Kasumi-1 (cell line): ENCODE measurements around the gene FLT3LG.
A peak's percentile ranks its signal among the peaks of the same experiment; 100 is the strongest.
"Not testable (repeated sequence)": the region's sequence is repeated elsewhere in the genome, so short reads cannot be mapped to it uniquely, and the experiment has no call there.

Source experiments
- DNase-seq, 2 experiments: peaks; one replicate each; lab custom pipeline; 2025; lab: John Stamatoyannopoulos, UW

FLT3LG gene

DNA sequence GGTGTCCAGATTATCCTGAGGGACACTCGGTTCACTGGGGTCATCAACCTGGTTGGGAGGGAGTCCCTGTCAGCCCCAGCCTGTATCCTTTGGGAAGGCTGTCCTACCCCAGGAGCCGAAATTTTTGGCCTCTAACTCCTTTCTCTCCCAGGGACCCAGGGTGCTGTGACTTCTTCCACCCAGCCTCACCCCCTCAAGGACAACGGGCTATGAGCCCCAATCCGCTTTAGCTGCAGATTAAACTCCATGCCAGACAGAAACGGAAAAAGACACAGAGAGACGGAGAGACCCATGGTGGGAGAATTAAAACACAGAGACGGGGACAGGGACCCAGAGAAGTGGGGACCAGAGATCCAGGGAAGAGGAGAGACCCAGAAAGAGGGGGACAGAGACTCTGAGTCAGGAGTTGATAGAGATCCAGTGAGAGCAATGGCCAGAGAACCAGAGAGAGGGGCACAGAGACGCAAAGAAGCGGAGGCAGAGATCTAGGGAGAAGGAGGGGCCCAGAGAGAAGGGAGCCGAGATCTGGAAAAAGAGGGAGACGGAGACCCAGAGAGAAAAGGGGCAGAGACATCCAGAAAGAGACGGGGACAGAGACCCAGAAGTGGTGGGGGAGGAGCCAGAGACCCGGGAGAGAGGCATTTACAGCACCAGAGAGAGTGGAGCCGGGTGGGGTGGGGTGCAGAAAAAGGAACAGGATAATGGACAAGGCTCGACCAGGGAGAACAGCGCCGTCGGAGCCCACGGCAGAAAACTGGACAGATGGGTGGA, 33.4 kb upstream of the FLT3LG start:
- DNase-seq: no peak

DNA sequence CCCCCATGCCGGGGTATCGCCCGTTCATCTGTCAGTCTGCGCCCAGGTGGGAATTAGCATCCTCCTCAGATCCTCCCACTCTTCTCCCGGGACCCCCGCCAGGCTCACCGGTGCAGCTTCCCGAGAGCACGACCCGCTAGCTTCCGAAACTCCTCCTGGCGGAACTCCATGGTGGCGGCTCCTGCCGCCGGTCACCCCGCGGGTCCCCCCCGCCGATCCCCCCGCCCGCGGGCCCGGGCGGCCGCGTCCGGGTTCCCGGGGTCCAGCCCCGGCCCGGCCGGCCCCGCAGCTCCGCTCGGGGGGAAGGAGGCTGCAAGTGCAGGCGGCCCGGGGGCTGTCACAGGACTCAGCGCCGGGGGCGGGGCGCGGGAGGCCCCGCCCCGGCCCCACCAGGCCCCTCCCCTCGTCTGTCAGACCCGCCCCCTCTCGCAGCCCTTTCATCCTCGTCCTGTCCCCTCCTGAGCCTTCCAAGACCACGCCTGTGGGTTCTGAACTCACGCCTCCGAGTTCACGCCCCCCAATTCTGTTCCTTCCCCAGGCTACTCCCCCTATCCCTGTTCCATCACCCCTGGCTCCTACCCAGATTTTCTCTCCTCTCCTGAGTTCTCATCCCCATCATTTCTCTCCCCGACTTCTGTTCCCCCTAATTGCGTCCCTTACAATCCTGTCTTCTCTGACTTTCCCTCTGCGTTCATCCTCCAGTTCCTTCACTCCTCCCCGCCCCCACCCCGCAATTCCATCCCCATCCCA, 32.6 kb upstream of the FLT3LG start, which contains the start of gene SLC17A7:
TSS of gene SLC17A7 (minus strand) at position 318 of the 750 bp plus-strand sequence. CDS start at position 170, 148 bp downstream.
- no peak for DNase-seq

DNA sequence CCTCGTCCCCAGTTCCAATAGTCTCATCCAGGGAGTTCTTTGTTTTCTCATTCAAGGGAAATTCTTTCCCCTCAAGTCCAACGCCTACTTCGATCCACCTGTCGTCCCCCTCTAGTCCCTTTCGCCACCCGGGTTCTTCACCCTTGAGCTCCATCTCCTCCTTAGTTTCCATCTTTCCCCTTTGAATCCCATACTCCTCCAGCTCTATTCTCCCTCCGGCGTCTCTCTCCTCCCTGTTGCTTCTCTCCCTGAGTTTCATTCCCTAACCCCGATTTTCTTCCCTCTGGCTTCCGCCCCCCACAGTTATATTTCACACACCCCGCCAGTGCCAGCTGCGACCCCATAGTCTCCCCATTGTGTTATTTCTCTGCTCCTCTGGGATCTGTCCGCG, 32.1 kb upstream of the FLT3LG start:
- DNase-seq: no peak

DNA sequence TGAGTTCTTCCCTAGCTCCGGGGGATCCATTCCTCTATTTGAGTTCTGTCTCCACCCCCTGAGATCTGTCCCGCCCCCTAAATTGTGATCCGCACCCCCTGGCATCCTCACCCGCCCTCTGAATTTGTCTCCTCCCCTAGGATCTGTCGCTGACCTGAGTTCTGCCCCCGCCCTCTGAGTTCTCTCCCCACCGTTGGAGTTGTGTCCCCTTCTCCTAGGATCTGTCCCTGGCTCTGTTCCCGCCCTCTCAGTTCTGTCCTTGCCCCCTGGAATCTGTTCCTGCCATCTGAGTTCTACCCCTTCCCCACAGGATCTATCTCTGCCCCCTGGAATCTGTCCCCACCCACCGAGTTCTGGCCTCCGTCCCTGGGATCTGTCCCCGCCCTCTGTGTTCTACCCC, 31.7 kb upstream of the FLT3LG start:
- peak in 1 of 2 experiments; percentile 69 for DNase-seq

DNA sequence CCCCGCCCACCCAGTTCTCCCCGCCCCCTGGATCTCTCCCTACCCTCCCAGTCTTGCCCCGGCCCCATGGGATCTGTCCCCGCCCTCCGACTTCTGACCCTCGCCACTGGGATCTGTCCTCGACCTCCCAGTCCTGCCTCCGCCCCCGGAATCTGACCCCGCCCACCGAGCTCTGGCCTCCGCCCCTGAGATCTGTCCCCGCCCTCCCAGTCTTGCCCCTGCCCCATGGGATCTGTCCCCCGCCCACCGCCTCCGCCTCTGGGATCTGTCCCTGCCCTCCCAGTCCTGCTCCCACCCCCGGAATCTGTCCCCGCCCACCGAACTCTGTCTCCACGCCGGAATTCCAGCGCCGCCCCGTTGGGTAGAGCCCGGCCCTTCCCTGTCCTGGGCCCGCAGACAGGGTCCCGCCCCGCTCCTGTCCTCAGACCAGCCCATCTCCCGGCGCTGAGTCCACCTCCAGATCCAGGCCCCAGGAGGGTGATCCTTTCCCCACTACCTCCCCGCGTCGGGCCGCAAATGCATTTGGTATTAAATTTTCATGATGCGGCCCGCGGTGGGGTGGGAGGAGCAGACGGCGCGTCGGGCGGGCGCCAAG, 31.1 kb upstream of the FLT3LG start:
- DNase-seq: peak; percentile 82 to 83

DNA sequence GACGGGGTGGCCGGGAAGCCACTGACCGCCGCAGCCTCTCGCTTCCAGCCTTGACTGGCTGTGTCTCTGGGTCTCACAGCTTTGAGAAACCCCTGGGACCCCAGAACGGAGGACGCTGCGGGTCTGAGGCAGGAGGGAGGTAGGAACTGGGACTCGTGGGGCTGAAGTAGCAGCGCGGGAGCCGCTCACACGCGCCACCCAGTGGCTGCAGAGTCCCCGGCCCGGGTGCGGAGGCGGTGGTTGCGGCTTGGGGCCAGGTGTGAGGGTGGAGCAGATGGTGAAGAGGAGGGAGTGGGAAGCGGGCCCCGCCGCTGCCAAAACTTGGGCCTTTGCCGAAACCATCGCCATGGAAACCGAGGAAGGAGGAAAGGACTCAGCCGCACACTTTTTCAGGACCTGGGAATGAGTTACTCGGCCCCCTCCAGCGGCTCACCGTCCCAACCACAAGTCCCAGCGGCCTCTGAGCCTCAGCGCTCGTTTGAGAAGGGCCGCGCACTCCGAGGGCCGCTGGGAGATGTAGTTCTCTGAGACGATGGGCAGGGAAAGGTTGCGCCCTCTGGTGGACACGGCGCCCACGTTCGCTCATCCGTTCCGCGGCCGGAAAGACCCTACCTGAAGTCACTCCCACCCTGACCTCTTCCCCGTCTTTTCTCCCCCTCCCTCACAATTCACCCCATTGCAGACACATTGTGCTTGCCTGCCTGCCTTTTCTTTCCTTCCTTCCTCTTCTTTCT, 30.5 kb upstream of the FLT3LG start:
- peak; percentile 95 to 96 for DNase-seq

DNA sequence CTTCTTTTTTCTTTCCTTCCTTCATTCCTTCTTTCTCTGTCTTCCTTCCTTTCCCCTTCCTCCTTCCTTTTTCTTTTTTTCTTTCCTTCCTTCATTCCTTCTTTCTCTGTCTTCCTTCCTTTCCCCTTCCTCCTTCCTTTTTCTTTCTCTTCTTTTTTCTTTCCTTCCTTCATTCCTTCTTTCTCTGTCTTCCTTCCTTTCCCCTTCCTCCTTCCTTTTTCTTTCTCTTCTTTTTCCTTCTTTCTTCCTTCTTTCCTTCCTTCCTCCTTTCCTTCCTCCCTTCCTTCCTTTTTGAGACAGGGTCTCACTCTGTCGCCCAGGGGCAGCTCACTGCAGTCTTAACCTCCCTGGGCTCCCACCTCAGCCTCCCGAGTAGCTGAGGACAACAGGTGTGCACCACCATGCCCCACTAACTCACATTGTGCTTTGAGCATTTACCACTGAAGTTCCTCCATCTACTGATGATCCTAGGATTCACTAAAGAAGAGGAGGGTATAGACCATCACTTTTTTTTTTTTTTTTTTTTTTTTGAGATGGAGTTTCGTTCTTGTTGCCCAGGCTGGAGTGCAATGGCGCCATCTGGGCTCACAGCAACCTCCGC, 29.8 kb upstream of the FLT3LG start:
- DNase-seq: not testable (repeated sequence)

DNA sequence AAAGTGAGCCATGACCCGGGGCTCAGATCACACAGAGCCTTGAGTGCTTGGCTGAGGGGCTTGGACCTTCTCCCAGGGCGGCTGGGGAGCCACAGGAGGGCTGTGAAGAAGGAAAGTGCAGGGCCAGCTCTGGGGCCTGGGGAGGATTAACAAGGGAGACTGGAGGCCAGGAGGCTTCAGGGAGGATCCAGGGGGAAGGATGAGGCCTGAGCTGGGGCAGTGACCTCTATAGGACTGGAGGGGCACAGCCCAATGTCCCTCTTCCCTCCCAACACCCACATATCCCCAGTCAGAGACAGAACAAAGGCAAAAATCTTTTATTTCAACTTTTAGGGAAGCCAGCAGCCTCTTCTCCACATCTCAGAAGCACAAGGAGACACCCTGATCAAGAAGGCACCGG, 28.0 kb upstream of the FLT3LG start:
- no peak for DNase-seq

DNA sequence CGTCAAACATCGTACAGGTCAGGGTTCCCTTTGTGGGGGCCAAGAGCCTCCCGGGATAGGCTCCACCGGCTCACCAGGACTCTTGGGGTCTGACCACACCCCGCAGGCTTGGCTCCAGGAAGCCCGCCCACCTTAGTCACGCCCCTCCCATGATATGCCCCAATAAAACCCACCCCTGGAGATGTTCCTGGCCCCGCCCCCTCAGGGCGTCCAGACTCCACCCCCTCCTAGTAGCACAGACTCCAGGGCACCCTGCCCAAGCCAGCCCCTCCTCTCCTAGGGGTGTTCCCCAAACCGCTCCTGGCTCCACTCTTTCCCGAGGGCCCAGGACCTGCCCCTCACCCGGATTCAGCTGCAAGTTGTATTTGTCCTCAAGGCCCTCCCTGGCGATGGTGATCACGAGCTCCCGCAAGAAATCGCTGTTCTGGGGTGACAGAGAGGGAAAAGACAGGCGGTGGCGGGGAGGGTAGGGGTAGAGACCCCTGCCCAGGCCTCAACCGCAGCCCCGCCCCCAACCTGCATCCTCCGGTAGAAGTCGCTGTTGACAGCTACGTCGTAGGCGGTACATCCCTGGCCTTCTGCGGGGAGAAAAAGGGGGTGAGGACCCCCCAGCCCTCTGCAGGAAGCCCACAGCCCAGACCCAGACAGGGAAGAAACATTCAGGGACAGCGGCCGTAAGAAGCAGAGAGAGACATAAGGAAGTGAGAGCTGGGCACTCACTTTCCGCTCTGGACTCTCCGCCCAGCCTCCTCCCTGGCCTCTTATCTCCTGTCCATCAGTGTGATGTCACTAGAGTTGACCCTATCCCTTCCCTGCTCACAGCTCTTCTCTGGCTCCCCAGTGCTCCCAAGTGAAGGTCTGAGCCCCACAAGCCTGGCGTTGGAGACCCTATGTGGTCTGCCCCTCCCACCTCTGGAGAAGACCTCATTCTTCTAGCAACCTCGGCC, 26.3 kb upstream of the FLT3LG start:
- peak in 1 of 2 experiments; percentile 18 for DNase-seq

DNA sequence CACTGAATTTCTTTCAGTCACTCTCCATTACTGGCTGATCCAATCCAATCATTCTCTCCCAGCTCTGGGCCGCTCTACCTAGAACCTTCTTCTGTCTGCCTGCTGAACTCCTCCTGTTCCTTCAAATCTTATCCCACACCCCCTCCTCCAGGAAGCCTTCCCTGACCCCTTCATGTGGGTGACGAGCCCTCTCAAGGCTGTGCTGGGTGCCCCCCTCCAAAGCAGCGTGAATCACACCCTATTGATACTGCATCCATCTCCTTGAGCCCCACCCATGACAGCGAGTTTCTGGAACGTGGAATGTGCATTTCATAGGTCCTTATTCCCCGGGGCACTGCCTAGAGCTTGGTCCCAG, 25.6 kb upstream of the FLT3LG start:
- DNase-seq: no peak

DNA sequence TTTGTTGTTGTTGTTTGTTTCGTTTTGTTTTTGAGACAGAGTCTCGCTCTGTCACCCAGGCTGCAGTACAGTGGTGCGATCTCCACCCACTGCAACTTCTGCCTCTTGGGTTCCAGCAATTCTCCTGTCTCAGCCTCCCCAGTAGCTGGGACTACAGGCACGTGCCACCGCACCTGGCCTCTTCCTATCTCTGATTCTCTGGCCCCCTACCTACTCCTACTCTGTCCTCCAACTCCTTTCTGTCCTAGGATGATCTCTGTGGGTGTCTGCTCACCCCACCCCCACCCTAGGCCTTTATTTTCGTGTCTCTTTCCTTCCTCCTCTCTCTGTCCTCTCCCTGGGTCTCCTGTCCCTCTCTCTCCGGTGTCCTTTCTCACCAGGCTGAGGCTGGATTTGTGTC, 23.6 kb upstream of the FLT3LG start:
- DNase-seq: no peak

DNA sequence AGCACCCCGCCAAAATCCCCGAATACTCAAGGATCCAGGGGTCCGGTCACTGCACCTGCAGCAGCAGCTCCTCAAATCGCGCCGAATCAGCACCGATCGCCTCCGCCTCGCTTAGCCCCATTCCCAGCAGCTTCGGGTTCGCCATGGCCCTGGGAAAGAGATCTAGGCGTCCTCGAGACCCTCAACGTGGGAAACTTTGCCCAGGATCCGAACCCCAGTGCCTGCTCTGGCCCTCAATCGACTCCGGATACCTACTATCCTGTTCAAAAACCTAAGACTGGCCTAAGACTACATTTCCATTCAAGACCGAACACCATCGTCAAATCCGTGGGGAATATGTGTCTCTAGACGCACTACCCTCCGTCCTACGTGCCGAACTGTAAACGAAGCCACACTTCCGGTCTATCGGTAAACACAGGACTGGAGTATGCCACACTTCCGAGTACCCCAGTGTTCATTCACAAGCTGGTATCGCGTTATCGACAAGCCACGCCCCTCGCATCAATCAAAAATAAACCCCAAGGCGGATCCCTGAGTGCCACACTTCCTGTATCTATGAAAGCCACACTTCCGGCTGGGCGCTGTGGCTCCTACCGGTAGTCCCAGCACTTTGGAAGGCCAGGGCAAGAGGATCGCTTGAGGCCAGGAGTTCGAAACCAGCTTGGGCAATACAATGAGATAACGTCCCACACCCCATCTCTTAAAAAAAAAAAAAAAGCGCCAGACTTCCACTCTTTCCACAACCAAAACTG, 22.4 kb upstream of the FLT3LG start, which contains the start of gene PIH1D1:
TSS of gene PIH1D1 (minus strand) at position 385 of the 752 bp plus-strand sequence. CDS start at position 145, 240 bp downstream.
- peak; percentile 99 to 100 for DNase-seq

DNA sequence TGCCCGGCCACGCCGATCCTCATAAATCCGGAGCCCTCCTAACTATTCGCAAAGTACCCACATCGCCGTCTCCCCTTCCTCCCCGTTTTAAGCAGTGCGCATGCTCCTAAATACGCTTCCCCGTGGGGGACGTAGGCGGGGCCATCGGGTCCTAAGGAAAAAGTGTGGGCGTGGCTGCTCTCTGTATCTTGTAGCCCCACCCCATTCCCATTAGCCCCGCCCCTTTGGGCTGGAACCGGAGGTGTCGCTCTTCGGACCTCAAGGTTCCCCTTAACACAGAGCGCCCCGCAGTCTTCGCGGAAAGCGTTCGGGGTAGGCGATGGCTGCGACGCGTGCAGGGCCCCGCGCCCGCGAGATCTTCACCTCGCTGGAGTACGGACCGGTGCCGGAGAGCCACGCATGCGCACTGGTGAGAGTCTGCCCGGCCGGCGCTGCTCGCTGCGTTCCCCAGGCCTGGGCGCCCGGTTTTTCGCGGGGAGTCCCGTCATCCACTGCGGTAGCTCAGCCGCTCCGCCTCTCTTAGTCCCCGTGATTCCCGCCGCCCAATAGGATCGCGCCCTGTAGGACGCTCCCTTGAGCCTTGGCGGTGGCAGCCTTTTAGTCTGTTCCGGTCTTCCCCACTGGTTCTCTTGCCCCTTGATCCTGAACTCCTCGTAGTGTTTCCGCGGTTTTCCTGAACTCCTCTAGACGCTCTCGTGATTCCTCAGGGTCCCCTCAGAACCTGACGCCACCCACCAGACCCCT, 20.8 kb upstream of the FLT3LG start, which contains the start of gene ALDH16A1:
TSS of gene ALDH16A1 (plus strand) at position 213 of the 744 bp plus-strand sequence. CDS start at position 320, 107 bp downstream.
- DNase-seq: peak; percentile 96 to 97

DNA sequence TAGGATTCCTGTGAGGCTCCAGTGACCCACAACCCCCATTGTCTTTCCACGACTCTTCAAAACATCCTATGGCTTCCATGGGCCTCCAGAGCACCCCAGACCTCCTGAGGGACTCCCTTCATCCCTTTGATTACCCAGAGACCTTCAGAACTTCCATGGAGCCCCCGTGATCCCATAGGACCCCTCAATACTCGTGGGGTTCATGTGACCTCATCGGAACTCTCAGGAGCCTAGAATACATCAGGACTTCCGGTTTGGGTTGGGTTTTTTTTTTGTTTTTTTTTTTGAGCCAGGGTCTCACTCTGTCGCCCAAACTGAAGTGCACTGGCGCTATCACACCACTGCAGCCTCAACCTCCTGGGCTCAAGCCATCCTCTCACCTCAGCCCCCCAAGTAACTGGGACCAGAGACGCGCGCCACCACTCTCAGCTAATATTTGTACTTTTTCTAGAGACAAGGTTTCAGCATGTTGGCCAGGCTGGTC, 20.2 kb upstream of the FLT3LG start:
- DNase-seq: no peak

DNA sequence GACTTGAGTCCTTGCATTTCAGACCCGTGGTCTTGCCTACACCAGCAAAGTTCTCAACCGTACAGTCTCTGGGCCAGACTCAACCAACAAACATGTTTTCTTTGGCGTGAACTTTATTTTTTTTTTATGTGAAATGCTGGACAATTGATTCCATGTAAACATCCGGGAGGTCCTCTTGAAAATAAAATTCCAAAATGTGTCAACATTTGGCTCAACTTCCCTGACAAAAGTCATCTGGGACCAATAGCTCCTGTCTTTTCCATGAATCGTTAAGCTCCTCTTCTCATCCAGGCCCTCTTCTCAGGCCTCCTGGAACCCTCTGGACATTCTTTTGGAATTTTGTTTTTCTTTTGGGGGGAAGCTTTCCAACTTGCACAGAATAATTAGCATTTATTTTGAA, 18.2 kb upstream of the FLT3LG start:
- DNase-seq: no peak

DNA sequence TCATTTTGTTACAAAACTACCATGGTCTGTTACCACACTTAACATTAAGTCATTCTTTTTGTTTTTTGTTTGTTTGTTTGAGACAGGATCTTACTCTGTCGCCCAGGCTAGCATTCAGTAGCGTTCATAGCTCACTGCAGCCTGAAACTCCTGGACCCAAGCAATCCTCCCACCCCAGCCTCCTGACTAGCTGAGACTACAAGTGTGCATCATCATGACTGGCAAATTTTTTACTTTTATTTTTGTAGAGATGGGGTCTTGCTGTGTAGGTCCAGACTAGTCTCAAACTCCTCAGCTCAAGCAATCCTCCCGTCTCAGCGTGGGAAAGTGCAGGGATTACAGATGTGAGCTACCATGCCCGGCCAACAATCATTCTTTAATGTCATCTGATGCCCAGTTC, 17.7 kb upstream of the FLT3LG start:
- DNase-seq: no peak

DNA sequence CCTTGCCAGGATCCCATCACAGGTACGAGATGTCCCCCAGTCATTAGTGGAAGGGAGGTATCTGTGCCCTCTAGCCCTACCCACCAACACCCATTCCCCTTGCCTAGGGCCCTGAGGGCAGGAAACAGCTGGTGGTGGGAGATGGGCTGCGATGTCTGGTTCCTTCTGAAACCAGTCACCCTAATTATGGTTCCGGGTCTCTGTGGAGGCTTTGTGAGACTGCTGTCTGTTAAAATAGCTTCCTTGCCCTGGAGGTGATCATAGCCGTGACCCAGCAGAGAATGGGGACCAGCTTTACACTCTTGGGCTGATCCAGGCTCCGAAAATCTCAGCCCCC, 15.5 kb upstream of the FLT3LG start:
- DNase-seq: no peak

DNA sequence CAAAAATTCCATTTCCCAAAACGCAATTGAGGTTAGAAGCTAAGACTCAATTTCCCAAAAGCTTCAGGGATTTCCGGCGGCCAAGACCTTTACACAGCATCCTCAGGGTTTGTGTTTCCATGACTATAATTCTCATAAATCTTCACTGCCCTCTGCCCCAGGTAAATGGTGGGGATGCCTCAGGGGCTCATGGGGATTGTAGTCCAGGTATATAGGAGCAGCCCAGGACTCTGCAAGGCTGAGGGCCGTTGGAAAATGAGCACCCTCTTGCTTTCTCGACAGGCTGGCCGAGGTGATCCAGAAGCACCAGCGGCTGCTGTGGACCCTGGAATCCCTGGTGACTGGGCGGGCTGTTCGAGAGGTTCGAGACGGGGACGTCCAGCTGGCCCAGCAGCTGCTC, 14.6 kb upstream of the FLT3LG start:
- no peak for DNase-seq

DNA sequence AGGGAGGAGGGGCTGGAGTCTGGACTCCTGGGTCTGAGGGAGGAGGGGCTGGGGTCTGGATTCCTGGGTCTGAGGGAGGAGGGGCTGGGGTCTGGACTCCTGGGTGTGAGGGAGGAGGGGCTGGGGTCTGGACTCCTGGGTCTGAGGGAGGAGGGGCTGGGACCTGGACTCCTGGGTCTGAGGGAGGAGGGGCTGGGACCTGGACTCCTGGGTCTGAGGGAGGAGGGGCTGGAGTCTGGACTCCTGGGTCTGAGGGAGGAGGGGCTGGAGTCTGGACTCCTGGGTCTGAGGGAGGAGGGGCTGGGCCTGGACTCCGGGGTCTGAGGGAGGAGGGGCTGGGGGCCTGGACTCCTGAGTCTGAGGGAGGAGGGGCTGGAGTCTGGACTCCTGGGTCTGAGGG, 12.9 kb upstream of the FLT3LG start:
- DNase-seq: not testable (repeated sequence)
